HG03280 (cell line): ENCODE measurements around the gene C1QBP.
"Not testable (repeated sequence)": the region's sequence is repeated elsewhere in the genome, so short reads cannot be mapped to it uniquely, and the experiment has no call there.

ENCODE experiments used
- ATAC-seq: cut with Tn5 transposase; IDR thresholded peaks from one replicate; pipeline ENCODE4 v1.9.1; 2021; ENCODE audit warnings: mild to moderate bottlenecking, moderate library complexity; ENCODE audit not compliant: unreplicated experiment

The C1QBP gene

GRCh38 chr17:5438716-5439445 lies at the start of gene C1QBP:
TSS of gene C1QBP (minus strand) at chr17:5439155. CDS start at chr17:5439073, 82 bp downstream.
- peak; percentile 91 for ATAC-seq

GRCh38 chr17:5488752-5489151 lies 49.8 kb upstream of the C1QBP start:
- ATAC-seq: no peak

GRCh38 chr17:5486206-5487124 lies 47.5 kb upstream of the C1QBP start, which contains the start of gene MIS12:
TSS of gene MIS12 (plus strand) at chr17:5486566. CDS start at chr17:5488863, 2,297 bp downstream.
- ATAC-seq: peak; percentile 81

- ATAC-seq: peak; percentile 15
These were observed 46.6 kb upstream of the C1QBP start, which contains the start of gene DERL2 for GRCh38 chr17:5485270-5486205. TSS of gene DERL2 (minus strand) at chr17:5486178. CDS start at chr17:5486161, 17 bp downstream.

- ATAC-seq: no peak
These were observed 42.5 kb upstream of the C1QBP start for GRCh38 chr17:5481451-5481850.

GRCh38 chr17:5480962-5481361 lies 42.0 kb upstream of the C1QBP start:
- no peak for ATAC-seq

GRCh38 chr17:5478992-5479391 lies 40.0 kb upstream of the C1QBP start:
- no peak for ATAC-seq

GRCh38 chr17:5473906-5474305 lies 35.0 kb upstream of the C1QBP start:
- no peak for ATAC-seq

GRCh38 chr17:5472511-5472910 lies 33.6 kb upstream of the C1QBP start:
- ATAC-seq: no peak

- ATAC-seq: no peak
These were observed 29.1 kb upstream of the C1QBP start for GRCh38 chr17:5468075-5468473.

- no peak for ATAC-seq
These were observed 28.5 kb upstream of the C1QBP start for GRCh38 chr17:5467416-5467815.

- ATAC-seq: no peak
These were observed 27.3 kb upstream of the C1QBP start for GRCh38 chr17:5466295-5466694.

GRCh38 chr17:5464717-5465507 lies 26.0 kb upstream of the C1QBP start:
- ATAC-seq: no peak

GRCh38 chr17:5446786-5447185 lies 7.8 kb upstream of the C1QBP start:
- ATAC-seq: no peak

GRCh38 chr17:5444209-5444608 lies 5.3 kb upstream of the C1QBP start:
- ATAC-seq: no peak

- ATAC-seq: no peak
These were observed 4.8 kb upstream of the C1QBP start for GRCh38 chr17:5443728-5444127.

- ATAC-seq: peak; percentile 3
These were observed 450 bp upstream of the C1QBP start for GRCh38 chr17:5439446-5439764.

- no peak for ATAC-seq
These were observed 1.1 kb downstream of the C1QBP start for GRCh38 chr17:5437721-5438317.

GRCh38 chr17:5435781-5436315 lies 3.1 kb downstream of the C1QBP start:
- ATAC-seq: not testable (repeated sequence)
